Measurements from ENCODE around the gene NHERF1. TPM values are rescaled to one million over a fixed set of nuclear protein-coding genes. Genes with fewer than 3 reads are reported as not detected.

The NHERF1 gene
- total and polyA plus RNA-seq, 2 donors (not counting 3 experiments of a cell fraction or from before 2014, with no cell fraction given) = 24.4 to 26.9 TPM

DNA sequence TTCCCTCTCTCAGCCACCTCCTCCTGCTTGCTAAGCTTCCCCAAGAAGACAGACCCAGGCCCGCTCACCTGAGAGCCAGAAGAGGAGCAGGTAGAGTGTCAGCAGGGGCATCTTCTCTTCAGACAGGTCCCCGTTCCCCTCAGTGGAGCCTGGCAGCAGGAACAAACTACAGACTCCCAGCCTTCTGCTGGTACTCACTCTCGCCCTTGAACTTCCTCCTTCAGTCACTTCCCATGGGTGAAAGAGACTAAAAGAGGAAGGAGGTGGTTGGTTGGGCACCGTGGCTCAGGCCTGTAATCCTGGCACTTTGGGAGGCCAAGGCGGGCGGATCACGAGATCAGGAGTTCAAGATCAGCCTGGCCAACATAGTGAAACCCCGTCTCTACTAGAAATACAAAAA, 35.7 kb upstream of the NHERF1 start, which contains the start of gene CD300LF:
CD300LF (minus strand) TSS at position 168 of the 400 bp plus-strand sequence; CDS start at position 111, 57 bp downstream.
- no peak within 1 kb of the TSS for H3K4me2 ChIP-seq (ENCODE audit: insufficient read depth, low read length)
- no peak for FAIRE-seq
- CTCF ChIA-PET = no interaction called here
- no peaks in the 10 kb centered on the region for H3K9me1 ChIP-seq (replicated peaks; ENCODE audit: control insufficient read depth, extremely low read depth, insufficient read depth, low read length)
- no peak within 1 kb of the TSS for H3K27ac ChIP-seq (ENCODE audit: insufficient read depth, low read depth, low read length)
- TF ChIP-seq, protein P1, sequence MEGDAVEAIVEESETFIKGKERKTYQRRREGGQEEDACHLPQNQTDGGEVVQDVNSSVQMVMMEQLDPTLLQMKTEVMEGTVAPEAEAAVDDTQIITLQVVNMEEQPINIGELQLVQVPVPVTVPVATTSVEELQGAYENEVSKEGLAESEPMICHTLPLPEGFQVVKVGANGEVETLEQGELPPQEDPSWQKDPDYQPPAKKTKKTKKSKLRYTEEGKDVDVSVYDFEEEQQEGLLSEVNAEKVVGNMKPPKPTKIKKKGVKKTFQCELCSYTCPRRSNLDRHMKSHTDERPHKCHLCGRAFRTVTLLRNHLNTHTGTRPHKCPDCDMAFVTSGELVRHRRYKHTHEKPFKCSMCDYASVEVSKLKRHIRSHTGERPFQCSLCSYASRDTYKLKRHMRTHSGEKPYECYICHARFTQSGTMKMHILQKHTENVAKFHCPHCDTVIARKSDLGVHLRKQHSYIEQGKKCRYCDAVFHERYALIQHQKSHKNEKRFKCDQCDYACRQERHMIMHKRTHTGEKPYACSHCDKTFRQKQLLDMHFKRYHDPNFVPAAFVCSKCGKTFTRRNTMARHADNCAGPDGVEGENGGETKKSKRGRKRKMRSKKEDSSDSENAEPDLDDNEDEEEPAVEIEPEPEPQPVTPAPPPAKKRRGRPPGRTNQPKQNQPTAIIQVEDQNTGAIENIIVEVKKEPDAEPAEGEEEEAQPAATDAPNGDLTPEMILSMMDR (IDR thresholded peaks at IDR 0.05; ENCODE audit: extremely low read depth in 1 of 2, insufficient read depth in 1 of 2, low read depth in 1 of 2, low read length in 2 of 2) = no peak
- TF ChIP-seq POLR2AphosphoS5 (IDR thresholded peaks at IDR 0.05; ENCODE audit: insufficient read depth, low read depth, low read length) = no peak
- TF ChIP-seq, protein P2, sequence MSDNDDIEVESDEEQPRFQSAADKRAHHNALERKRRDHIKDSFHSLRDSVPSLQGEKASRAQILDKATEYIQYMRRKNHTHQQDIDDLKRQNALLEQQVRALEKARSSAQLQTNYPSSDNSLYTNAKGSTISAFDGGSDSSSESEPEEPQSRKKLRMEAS (IDR thresholded peaks at IDR 0.05; ENCODE audit: insufficient read depth, insufficient read length) = no peak
- no peak for TF ChIP-seq EZH2 (IDR thresholded peaks at IDR 0.05; ENCODE audit: borderline replicate concordance, low read depth, low read length, severe bottlenecking)
- no peaks in the 10 kb centered on the region for H3K27me3 ChIP-seq (ENCODE audit: control insufficient read depth in 2 of 2, insufficient read depth in 2 of 2, low read length in 2 of 2)
- H2AFZ ChIP-seq (ENCODE audit: low read depth, low read length) = no peak within 1 kb of the TSS
- H3K36me3 ChIP-seq (ENCODE audit: control insufficient read depth in 2 of 2, extremely low read depth in 1 of 2, insufficient read depth in 2 of 2, low read length in 2 of 2) = no peaks in the 10 kb centered on the region
- no peaks in the 10 kb centered on the region for H4K20me1 ChIP-seq (replicated peaks; ENCODE audit: control insufficient read depth, extremely low read depth, insufficient read depth, low read length)
- POLR2A ChIA-PET = no interaction called here
- no peaks in the 10 kb centered on the region for H3K4me1 ChIP-seq (ENCODE audit: control insufficient read depth, extremely low read depth, insufficient read depth, low read length)
- no peak for DNase-seq (ENCODE audit: low read depth, low spot score)
- dilution Hi-C loops (cut with MboI; ENCODE audit: extremely low pct_ligation_motif_present, low sequenced_read_pairs) = no loop called here
- H3K79me2 ChIP-seq (ENCODE audit: control insufficient read depth, insufficient read depth, low read length) = no peaks in the 10 kb centered on the region
- no peak within 1 kb of the TSS for H3K4me3 ChIP-seq (replicated peaks in 1 of 3; ENCODE audit: insufficient read depth in 1 of 3, low read depth in 1 of 3, low read length in 3 of 3)
- intact Hi-C loops (cut with micrococcal nuclease) = no loop called here
- H3K9me3 ChIP-seq (replicated peaks; ENCODE audit: control insufficient read depth, insufficient read depth, low read length) = no peaks in the 10 kb centered on the region
- H3K9ac ChIP-seq (replicated peaks; ENCODE audit: extremely low read depth, insufficient read depth, low read length) = no peak within 1 kb of the TSS
- BruUV-seq (replicated peaks) = no TSS peak

DNA sequence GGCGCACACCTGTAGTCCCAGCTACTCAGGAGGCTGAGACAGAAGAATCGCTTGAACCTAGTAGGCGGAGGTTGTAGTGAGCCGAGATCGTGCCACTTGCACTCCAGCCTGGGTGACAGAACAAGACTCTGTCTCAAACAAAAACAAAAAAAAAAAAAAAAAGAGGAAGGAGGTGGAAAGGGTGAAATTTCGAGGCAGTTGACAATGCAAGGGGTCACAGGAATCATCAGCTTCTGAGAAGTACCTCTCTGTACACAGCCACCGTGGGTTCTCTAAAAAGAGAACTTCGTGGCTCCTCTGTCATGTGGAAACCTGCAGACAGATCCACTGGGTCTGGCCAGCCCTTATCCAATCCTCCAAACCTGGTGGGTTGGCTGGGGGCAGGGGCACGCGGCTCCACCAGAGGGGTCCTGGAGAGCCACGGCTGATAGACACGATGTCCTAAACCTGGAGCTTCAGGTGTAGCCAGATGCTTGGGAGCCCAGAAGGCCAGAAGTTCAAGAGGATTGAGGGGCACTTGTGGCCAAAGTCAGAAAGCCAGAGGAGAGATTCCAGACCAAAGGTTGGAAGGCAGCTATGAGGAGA, 35.2 kb upstream of the NHERF1 start:
- no peaks in the 10 kb centered on the region for H3K27me3 ChIP-seq (ENCODE audit: control insufficient read depth in 2 of 2, insufficient read depth in 2 of 2, low read length in 2 of 2)
- dilution Hi-C loops (cut with MboI; ENCODE audit: extremely low pct_ligation_motif_present, low sequenced_read_pairs) (no loop called here), intact Hi-C loops (cut with micrococcal nuclease) (no loop called here)
- H2AFZ ChIP-seq (ENCODE audit: low read depth, low read length) = no peak overlapping the region
- no peaks in the 10 kb centered on the region for H3K36me3 ChIP-seq (ENCODE audit: control insufficient read depth in 2 of 2, extremely low read depth in 1 of 2, insufficient read depth in 2 of 2, low read length in 2 of 2)
- DNase-seq (ENCODE audit: low read depth, low spot score) (no peak), FAIRE-seq (no peak)
- ChIA-PET POLR2A (no interaction called here), CTCF (no interaction called here)
- H3K27ac ChIP-seq (ENCODE audit: insufficient read depth, low read depth, low read length) = no peak overlapping the region
- H3K9ac ChIP-seq (replicated peaks; ENCODE audit: extremely low read depth, insufficient read depth, low read length) = no peak overlapping the region
- no peaks in the 10 kb centered on the region for H4K20me1 ChIP-seq (replicated peaks; ENCODE audit: control insufficient read depth, extremely low read depth, insufficient read depth, low read length)
- no peaks in the 10 kb centered on the region for H3K9me1 ChIP-seq (replicated peaks; ENCODE audit: control insufficient read depth, extremely low read depth, insufficient read depth, low read length)
- no peak overlapping the region for H3K4me3 ChIP-seq (replicated peaks in 1 of 3; ENCODE audit: insufficient read depth in 1 of 3, low read depth in 1 of 3, low read length in 3 of 3)
- no peaks in the 10 kb centered on the region for H3K4me1 ChIP-seq (ENCODE audit: control insufficient read depth, extremely low read depth, insufficient read depth, low read length)
- TF ChIP-seq, protein P2 (IDR thresholded peaks at IDR 0.05; ENCODE audit: insufficient read depth, insufficient read length) = no peak
- TF ChIP-seq POLR2A (IDR thresholded peaks at IDR 0.05; ENCODE audit: low read depth, low read length) = no peak
- no peak for TF ChIP-seq JUN (IDR thresholded peaks at IDR 0.05; ENCODE audit: borderline replicate concordance, insufficient read depth, insufficient read length, low read depth)
- TF ChIP-seq, protein P1 (IDR thresholded peaks at IDR 0.05; ENCODE audit: extremely low read depth in 1 of 2, insufficient read depth in 1 of 2, low read depth in 1 of 2, low read length in 2 of 2) = no peak
- no peak for TF ChIP-seq EZH2 (IDR thresholded peaks at IDR 0.05; ENCODE audit: borderline replicate concordance, low read depth, low read length, severe bottlenecking)
- no peak for TF ChIP-seq POLR2AphosphoS5 (IDR thresholded peaks at IDR 0.05; ENCODE audit: insufficient read depth, low read depth, low read length)
- no peak for TF ChIP-seq MYC (IDR thresholded peaks at IDR 0.05; ENCODE audit: low read depth, low read length)
- no peak for TF ChIP-seq GATA2 (IDR thresholded peaks at IDR 0.05; ENCODE audit: insufficient read depth, insufficient read length, low read depth, low read length)
- TF ChIP-seq FOS (IDR thresholded peaks at IDR 0.05; ENCODE audit: borderline replicate concordance, insufficient read depth, low read length) = no peak
- no TSS peak for BruUV-seq (replicated peaks)
- H3K9me3 ChIP-seq (replicated peaks; ENCODE audit: control insufficient read depth, insufficient read depth, low read length) = no peaks in the 10 kb centered on the region
- H3K79me2 ChIP-seq (ENCODE audit: control insufficient read depth, insufficient read depth, low read length) = no peaks in the 10 kb centered on the region
- H3K4me2 ChIP-seq (ENCODE audit: insufficient read depth, low read length) = no peak overlapping the region
